ENCODE data around the gene TUBGCP2. TPM values are rescaled to one million over a fixed set of nuclear protein-coding genes. Genes with fewer than 3 reads are reported as not detected.

The TUBGCP2 gene
- total RNA-seq, 1 donor from 2014 or later, result 55.9 TPM

- intact Hi-C loops (cut with DNase I), result no loop called here
- no peak for ATAC-seq
- DNase-seq (ENCODE audit: low spot score), result no peak
Measured at GRCh38 chr10:133310399-133310755, 1.7 kb upstream of the TUBGCP2 start.

- no peak for ATAC-seq
- intact Hi-C loops (cut with DNase I), result no loop called here
- peak; percentile 78 for DNase-seq (ENCODE audit: low spot score)
Measured at GRCh38 chr10:133309720-133310398, 1.2 kb upstream of the TUBGCP2 start.

GRCh38 chr10:133309100-133309719, 538 bp upstream of the TUBGCP2 start:
- intact Hi-C loops (cut with DNase I), result no loop called here
- DNase-seq (ENCODE audit: low spot score), result peak; percentile 96
- peak; percentile 95 for ATAC-seq

- ATAC-seq (no peak), DNase-seq (ENCODE audit: low spot score) (peak; percentile 79)
- intact Hi-C loops (cut with DNase I), result no loop called here
Measured at GRCh38 chr10:133307776-133308420, 774 bp downstream of the TUBGCP2 start.

GRCh38 chr10:133306941-133307379, 1.7 kb downstream of the TUBGCP2 start:
- intact Hi-C loops (cut with DNase I), result no loop called here
- ATAC-seq, result no peak
- no peak for DNase-seq (ENCODE audit: low spot score)

GRCh38 chr10:133306097-133306476, 2.6 kb downstream of the TUBGCP2 start:
- DNase-seq (ENCODE audit: low spot score) (no peak), ATAC-seq (no peak)
- intact Hi-C loops (cut with DNase I), result no loop called here

GRCh38 chr10:133303206-133303605, 5.5 kb downstream of the TUBGCP2 start:
- ATAC-seq (no peak), DNase-seq (ENCODE audit: low spot score) (no peak)
- intact Hi-C loops (cut with DNase I), result no loop called here

GRCh38 chr10:133302230-133302629, 6.4 kb downstream of the TUBGCP2 start:
- intact Hi-C loops (cut with DNase I), result no loop called here
- DNase-seq (ENCODE audit: low spot score) (no peak), ATAC-seq (no peak)

GRCh38 chr10:133299738-133300137, 8.9 kb downstream of the TUBGCP2 start:
- no peak for DNase-seq (ENCODE audit: low spot score)
- intact Hi-C loops (cut with DNase I), result no loop called here
- no peak for ATAC-seq

GRCh38 chr10:133299224-133299623, 9.4 kb downstream of the TUBGCP2 start:
- ATAC-seq (no peak), DNase-seq (ENCODE audit: low spot score) (no peak)
- intact Hi-C loops (cut with DNase I), result no loop called here

GRCh38 chr10:133298466-133298865, 10.2 kb downstream of the TUBGCP2 start:
- no peak for ATAC-seq

GRCh38 chr10:133297504-133297903, 11.2 kb downstream of the TUBGCP2 start:
- ATAC-seq (no peak), DNase-seq (ENCODE audit: low spot score) (no peak)
- intact Hi-C loops (cut with DNase I), result no loop called here

More at GRCh38 chr10:133298466-133298865, 10.2 kb downstream of the TUBGCP2 start:
- no peak for DNase-seq (ENCODE audit: low spot score)
- intact Hi-C loops (cut with DNase I), result no loop called here

GRCh38 chr10:133295426-133296320, 13.0 kb downstream of the TUBGCP2 start:
- intact Hi-C loops (cut with DNase I), result no loop called here
- no peak for ATAC-seq
- DNase-seq (ENCODE audit: low spot score), result no peak

GRCh38 chr10:133294189-133294588, 14.5 kb downstream of the TUBGCP2 start:
- peak; percentile 54 for ATAC-seq
- intact Hi-C loops (cut with DNase I), result no loop called here

GRCh38 chr10:133293810-133294119, 14.9 kb downstream of the TUBGCP2 start:
- ATAC-seq (no peak), DNase-seq (ENCODE audit: low spot score) (no peak)
- intact Hi-C loops (cut with DNase I), result no loop called here

More at GRCh38 chr10:133294189-133294588, 14.5 kb downstream of the TUBGCP2 start:
- DNase-seq (ENCODE audit: low spot score), result no peak

- DNase-seq (ENCODE audit: low spot score) (no peak), ATAC-seq (no peak)
- intact Hi-C loops (cut with DNase I), result no loop called here
Measured at GRCh38 chr10:133292919-133293809, 15.5 kb downstream of the TUBGCP2 start.

GRCh38 chr10:133289761-133290160, 18.9 kb downstream of the TUBGCP2 start:
- intact Hi-C loops (cut with DNase I), result no loop called here
- ATAC-seq (no peak), DNase-seq (ENCODE audit: low spot score) (no peak)

GRCh38 chr10:133287832-133288500, 20.7 kb downstream of the TUBGCP2 start:
- no peak for DNase-seq (ENCODE audit: low spot score)
- no peak for ATAC-seq
- intact Hi-C loops (cut with DNase I), result no loop called here

Measured in sciatic nerve (tissue), 2 donors.